SK-N-MC (cell line): ENCODE data around the gene AFMID.

Experiments used
- DNase-seq: peaks from one replicate; pipeline ENCODE4 v3.0.0-alpha.2; 2011; ENCODE audit warnings: low read depth, low spot score
- H3K27ac ChIP-seq: fragments of 200-600 bp; sonication (generic); 2 replicates; pipeline ENCODE4 v1.5.1; 2016; ENCODE audit warnings: mixed run types
- H3K36me3 ChIP-seq: fragments of 200-600 bp; sonication (generic); 2 replicates; pipeline ENCODE4 v1.6.1; 2017; ENCODE audit warnings: antibody characterized with exemption, low read length, mixed read lengths; ENCODE audit not compliant: insufficient read depth
- H3K4me3 ChIP-seq: fragments of 200-600 bp; sonication (generic); 2 replicates; pipeline ENCODE4 v1.5.1; 2016
- H3K9ac ChIP-seq: fragments of 200-600 bp; sonication (generic); 2 replicates; pipeline ENCODE4 v1.8.0; 2017; ENCODE audit warnings: mixed run types, mixed read lengths; ENCODE audit not compliant: insufficient read length
- H3K9me3 ChIP-seq: fragments of 200-600 bp; sonication (generic); 2 replicates; pipeline ENCODE4 v1.6.1; 2017; ENCODE audit warnings: low read depth, mild to moderate bottlenecking, antibody characterized with exemption, low read length, moderate library complexity, mixed read lengths
- EZH2 ChIP-seq: fragments of 200-600 bp; sonication (generic); IDR thresholded peaks from one replicate; pipeline ENCODE4 v1.6.1; 2017; ENCODE audit warnings: antibody characterized with exemption
- FOXP2 ChIP-seq: optimal IDR thresholded peaks from 2 replicates; pipeline ENCODE3; 2011; ENCODE audit warnings: mild to moderate bottlenecking, moderate library complexity; ENCODE audit not compliant: insufficient read depth; ENCODE audit errors: extremely low read length, control extremely low read depth
- POLR2AphosphoS5 ChIP-seq: IDR thresholded peaks from 2 replicates; pipeline ENCODE4 v1.6.1; 2012; ENCODE audit warnings: mild to moderate bottlenecking, low read depth, low read length, borderline replicate concordance

The AFMID gene

GRCh38 chr17:78205124-78205775 lies 18.1 kb downstream of the AFMID start:
- H3K27ac ChIP-seq: no peak overlapping the region
- no peak overlapping the region for H3K9ac ChIP-seq
- H3K36me3 ChIP-seq: no peaks in the 10 kb centered on the region; the same call in 1 of the 2 replicates
- no peaks in the 10 kb centered on the region for H3K9me3 ChIP-seq
- TF ChIP-seq POLR2AphosphoS5 (no peak), FOXP2 (no peak)
- no peak for DNase-seq
- no peak overlapping the region for H3K4me3 ChIP-seq

GRCh38 chr17:78206298-78206697 lies 19.1 kb downstream of the AFMID start:
- DNase-seq: no peak
- no peak overlapping the region for H3K9ac ChIP-seq
- no peaks in the 10 kb centered on the region for H3K9me3 ChIP-seq
- no peak overlapping the region for H3K4me3 ChIP-seq
- H3K27ac ChIP-seq: no peak overlapping the region
- TF ChIP-seq POLR2AphosphoS5: no peak
- TF ChIP-seq FOXP2: no peak
- no peak for TF ChIP-seq EZH2
- H3K36me3 ChIP-seq: no peaks in the 10 kb centered on the region; the same call in 1 of the 2 replicates

GRCh38 chr17:78208486-78208885 lies 21.3 kb downstream of the AFMID start:
- H3K36me3 ChIP-seq: no peaks in the 10 kb centered on the region; the same call in 1 of the 2 replicates

GRCh38 chr17:78210111-78210510 lies 22.9 kb downstream of the AFMID start:
- TF ChIP-seq EZH2 (no peak), POLR2AphosphoS5 (no peak), FOXP2 (no peak)
- no peak overlapping the region for H3K4me3 ChIP-seq
- no peaks in the 10 kb centered on the region for H3K36me3 ChIP-seq
- no peak for DNase-seq
- H3K9me3 ChIP-seq: no peaks in the 10 kb centered on the region
- H3K9ac ChIP-seq: no peak overlapping the region
- no peak overlapping the region for H3K27ac ChIP-seq

More at GRCh38 chr17:78208486-78208885, 21.3 kb downstream of the AFMID start:
- Histone ChIP-seq H3K4me3 (no peak overlapping the region), H3K9ac (no peak overlapping the region), H3K9me3 (no peaks in the 10 kb centered on the region), H3K27ac (no peak overlapping the region)
- no peak for DNase-seq
- TF ChIP-seq POLR2AphosphoS5 (no peak), EZH2 (no peak), FOXP2 (no peak)

- Histone ChIP-seq H3K27ac (no peak overlapping the region), H3K9me3 (no peaks in the 10 kb centered on the region), H3K4me3 (no peak overlapping the region), H3K36me3 (peaks cover 6% of the 10 kb centered on the region), H3K9ac (no peak overlapping the region)
- TF ChIP-seq FOXP2: no peak
- TF ChIP-seq EZH2: no peak
- TF ChIP-seq POLR2AphosphoS5: no peak
- DNase-seq: no peak
Observed at GRCh38 chr17:78211032-78211431, 23.9 kb downstream of the AFMID start.

GRCh38 chr17:78214016-78214705 lies 27.0 kb downstream of the AFMID start, which contains the start of gene BIRC5:
Gene BIRC5 (plus strand): TSS chr17:78214253. CDS start chr17:78214317, 64 bp downstream.
- Histone ChIP-seq H3K4me3 (peak within 1 kb of the TSS; percentile 83), H3K36me3 (peaks cover 30% of the 10 kb centered on the region), H3K27ac (peak within 1 kb of the TSS; percentile 85), H3K9ac (peak within 1 kb of the TSS; percentile 88), H3K9me3 (no peaks in the 10 kb centered on the region)
- TF ChIP-seq EZH2 (no peak), POLR2AphosphoS5 (peak; percentile 87), FOXP2 (no peak)
- DNase-seq: peak; percentile 16

GRCh38 chr17:78214706-78215061 lies 27.5 kb downstream of the AFMID start:
- H3K9me3 ChIP-seq: no peaks in the 10 kb centered on the region
- peaks cover 35% of the 10 kb centered on the region for H3K36me3 ChIP-seq
- H3K9ac ChIP-seq: peak overlapping the region; percentile 88
- TF ChIP-seq POLR2AphosphoS5 (no peak), FOXP2 (no peak), EZH2 (no peak)
- DNase-seq: no peak
- H3K27ac ChIP-seq: peak overlapping the region; percentile 85
- H3K4me3 ChIP-seq: peak overlapping the region; percentile 83

GRCh38 chr17:78219396-78220150 lies 32.4 kb downstream of the AFMID start:
- H3K9me3 ChIP-seq: no peaks in the 10 kb centered on the region
- TF ChIP-seq POLR2AphosphoS5 (no peak), FOXP2 (no peak), EZH2 (no peak)
- no peak overlapping the region for H3K27ac ChIP-seq
- DNase-seq: no peak
- no peak overlapping the region for H3K4me3 ChIP-seq
- peaks cover 74% of the 10 kb centered on the region for H3K36me3 ChIP-seq
- H3K9ac ChIP-seq: no peak overlapping the region
